Activated CD8-positive, alpha-beta memory T cell treated with anti-CD3 and anti-CD28 coated beads, Interleukin-2, amount 50 U/mL, for 1 hour (primary cell): ENCODE results near the gene PRLR.

Source experiments
- DNase-seq: peaks from one replicate; pipeline ENCODE4 v3.0.0-alpha.2; 2020; ENCODE audit errors: extremely low read depth

PRLR gene

GRCh38 chr5:35233601-35234000 is 3.3 kb upstream of the PRLR start:
- no peak for DNase-seq

- DNase-seq, result no peak
Measured at GRCh38 chr5:35233121-35233520, 2.8 kb upstream of the PRLR start.

GRCh38 chr5:35232124-35232523 is 1.8 kb upstream of the PRLR start:
- no peak for DNase-seq

DNA sequence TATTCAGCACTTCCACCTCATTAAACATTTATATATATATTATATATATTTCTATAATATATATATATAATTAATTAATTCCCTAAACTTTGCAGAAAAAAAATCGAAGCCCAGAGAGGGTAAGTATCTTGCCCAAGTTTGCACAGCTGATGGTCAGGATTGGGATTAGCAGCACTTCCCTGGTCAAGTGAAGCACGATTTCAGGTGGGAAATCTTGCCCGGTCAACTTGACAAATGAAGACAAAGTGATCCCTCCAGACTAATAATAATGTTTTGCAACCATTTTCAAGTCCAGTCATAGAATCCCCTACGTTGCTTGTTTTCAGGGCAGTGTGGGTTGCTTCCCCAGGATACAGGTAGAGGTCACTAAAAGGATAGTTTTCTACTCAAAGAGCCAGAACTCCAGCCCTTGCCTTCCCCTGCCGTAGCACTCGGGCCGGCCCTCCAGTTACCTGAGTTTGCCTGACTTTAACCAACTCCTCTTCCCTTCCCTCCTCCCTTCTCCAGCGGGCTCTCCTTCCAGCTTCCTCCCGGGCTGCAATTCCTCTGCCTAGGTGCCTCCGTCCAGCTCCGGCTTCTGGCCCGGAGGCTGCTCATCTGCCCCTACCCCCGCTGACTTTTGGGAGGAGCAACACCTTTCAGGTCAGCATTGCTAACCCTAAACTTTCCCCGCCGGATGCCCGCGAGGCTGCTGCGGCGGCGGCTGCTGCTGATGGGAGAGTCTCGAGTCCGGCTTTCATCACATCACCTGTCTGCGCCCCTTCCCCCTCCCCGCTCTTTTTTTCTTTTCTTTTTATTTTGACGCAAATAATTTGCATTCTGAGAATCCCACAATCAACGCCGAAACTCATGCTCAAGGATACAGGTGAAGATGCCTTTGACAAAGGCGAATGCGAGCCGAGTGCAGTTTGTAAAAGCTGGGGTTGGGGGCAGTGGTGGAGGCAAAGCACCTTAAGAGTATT is 930 bp downstream of the PRLR start:
- no peak for DNase-seq

GRCh38 chr5:35228310-35228709 is 2.0 kb downstream of the PRLR start:
- no peak for DNase-seq

- no peak for DNase-seq
Measured at GRCh38 chr5:35227720-35228119, 2.6 kb downstream of the PRLR start.

DNA sequence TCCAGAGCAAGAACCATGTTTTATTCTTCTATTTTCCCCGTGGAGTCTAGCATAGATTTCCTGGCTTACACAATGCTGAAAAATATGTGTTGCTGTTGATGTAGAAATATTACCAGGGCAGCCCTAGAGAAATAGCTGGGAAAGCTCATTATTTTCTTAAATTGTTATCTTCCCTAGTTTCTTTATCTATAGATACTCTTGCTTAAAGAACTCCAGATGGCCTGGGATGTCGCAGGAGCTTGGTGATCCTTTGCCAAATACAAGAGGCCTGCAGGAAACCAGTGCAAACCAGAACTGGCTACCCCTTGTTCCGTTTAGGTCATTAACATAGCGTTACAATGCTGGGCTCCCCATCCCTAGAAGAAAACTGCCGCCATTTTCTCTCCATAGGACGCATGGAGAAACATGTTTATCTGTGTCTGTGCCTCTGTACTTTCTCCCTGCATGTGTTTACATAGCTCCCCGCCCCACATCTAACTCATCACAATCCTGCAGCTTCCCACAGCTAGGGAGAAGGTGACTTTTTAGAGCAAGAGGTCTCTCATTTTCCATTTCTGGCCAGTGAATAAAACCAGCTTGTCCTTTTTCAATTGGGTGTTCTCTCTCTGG is 6.4 kb downstream of the PRLR start:
- DNase-seq, result no peak

- DNase-seq, result no peak
Measured at GRCh38 chr5:35220967-35221366, 9.3 kb downstream of the PRLR start.

DNA sequence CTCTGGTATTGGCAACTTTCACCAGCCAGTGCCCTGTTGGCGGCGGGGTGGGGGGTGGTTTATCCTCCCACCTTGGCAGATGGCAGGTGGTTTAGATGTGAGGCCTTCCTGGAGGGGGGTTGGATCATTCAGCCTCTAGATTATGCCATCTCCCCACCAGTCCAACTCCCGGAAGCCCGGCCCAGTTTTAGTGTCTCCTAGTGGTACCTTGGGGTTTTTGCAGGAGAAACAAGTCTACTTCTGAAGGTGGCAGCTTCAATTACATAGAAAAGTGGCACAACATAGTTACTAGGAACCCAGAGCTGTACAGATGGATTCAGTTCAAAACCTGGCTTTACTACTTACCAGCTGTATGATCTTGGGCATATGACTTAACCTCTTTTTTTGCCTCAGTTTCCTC is 11.3 kb downstream of the PRLR start:
- DNase-seq, result no peak

DNA sequence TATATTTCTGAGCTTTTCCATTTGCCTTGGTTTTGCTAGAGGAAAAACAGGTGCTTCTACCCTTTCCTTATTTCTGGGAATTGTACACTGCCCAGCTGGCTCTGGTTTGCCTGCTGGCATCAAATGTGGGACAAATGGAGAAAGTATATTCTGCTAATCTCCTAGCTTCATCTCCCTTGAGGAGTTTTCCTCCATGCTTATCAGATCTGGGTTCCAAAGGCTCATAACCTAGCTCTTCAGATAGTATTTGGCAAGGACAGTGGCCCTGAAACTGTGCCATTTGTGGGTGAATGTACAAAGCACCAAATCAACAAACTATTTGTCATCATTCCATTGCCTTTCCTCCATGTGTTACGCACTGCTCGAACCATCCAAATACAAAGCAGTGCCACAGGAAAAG is 16.2 kb downstream of the PRLR start:
- DNase-seq, result no peak

DNA sequence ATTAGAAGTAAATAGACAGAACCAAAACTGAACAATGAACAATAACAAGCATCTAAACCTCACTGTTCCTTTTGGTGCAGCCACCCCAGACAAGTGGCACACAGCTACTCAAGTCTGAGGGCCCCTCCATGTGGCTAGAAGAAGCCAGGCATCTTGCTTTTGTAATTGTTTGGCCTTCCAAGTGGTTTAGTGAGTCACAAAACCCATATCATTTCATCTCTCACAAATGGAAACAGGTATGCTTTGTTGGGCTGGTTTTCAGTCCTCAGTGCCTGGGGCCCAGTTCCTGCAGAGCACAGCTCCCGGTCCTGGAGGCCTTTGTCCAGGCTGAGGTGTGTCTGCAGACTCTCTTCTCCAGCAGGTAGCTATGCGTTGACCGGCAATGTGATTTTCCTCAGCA is 16.7 kb downstream of the PRLR start:
- no peak for DNase-seq

GRCh38 chr5:35212122-35212982 is 17.9 kb downstream of the PRLR start:
- no peak for DNase-seq

DNA sequence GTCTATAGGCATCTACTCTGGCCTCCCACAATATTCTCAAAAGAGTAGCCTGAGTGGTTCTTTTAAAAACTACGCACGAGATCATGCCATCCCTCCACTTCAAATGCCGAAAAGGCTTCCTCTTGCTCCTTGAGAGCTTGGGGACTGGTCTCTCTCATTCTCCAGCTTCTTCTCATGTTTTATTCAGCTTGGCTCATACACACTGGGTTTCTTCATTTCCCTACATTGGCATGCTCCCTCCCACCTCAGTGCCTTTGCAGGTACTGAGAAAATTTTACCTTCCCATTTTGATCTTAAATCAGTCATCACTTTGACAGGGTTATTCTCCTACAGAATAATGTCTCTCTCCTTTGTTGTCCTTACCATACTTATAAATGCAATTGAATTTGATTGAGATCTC is 20.4 kb downstream of the PRLR start:
- no peak for DNase-seq

DNA sequence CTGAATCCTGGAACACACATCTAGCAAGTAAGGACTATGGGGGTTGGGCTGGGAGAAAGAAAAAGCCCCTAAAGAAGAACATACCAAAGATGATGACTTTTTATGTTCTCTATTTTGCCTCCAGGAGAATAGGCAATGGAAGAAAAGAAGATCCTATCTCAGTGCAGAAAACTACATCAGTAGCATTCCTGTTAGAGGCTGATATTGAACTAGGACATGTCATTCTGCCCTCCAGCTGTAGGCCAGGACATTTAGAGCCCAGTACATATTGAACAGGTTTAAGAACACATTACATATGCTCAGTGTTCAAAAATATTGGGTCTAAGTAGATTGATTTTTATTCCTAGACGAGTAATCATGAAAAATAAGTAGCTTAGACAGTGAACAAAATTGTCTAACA is 24.7 kb downstream of the PRLR start:
- no peak for DNase-seq

- no peak for DNase-seq
Measured at GRCh38 chr5:35205186-35205585, 25.1 kb downstream of the PRLR start.

GRCh38 chr5:35203403-35203802 is 26.9 kb downstream of the PRLR start:
- DNase-seq, result no peak

DNA sequence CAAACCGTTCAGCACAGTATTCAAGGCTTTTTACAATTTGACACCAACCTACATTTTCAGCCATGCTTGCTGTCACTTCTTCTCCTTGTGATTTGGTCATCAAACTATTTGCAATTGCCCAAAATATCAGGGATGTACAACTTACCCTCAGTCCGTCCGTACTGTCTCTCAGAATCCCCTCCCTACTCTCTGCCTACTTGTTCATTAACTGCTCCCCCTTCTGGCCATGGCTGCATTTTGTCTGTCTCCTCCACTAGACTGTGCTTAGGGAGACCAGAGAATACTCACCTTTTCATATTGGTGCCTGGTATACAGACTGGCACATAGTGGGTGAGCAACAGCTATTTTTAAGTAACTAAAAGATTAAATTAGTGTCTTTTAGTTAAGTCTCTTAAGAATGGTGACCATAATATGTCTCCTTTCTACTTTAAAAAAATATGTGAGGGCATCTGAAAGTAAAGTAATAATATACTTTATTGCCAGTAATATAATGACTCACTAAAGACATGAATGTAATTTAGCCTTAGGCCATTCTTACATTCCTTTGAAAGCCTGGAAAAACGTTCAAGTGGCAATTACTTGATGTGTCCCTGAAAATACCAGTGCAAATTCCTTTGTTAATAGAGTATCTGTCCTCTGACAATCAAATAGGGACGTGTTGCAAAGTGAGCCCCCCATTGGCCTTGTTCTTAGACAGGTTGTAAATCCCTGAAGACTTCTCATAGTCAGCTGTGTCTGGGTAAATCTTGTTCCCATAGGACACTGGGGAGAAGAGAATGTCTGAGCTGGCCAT is 27.8 kb downstream of the PRLR start:
- DNase-seq, result no peak

DNA sequence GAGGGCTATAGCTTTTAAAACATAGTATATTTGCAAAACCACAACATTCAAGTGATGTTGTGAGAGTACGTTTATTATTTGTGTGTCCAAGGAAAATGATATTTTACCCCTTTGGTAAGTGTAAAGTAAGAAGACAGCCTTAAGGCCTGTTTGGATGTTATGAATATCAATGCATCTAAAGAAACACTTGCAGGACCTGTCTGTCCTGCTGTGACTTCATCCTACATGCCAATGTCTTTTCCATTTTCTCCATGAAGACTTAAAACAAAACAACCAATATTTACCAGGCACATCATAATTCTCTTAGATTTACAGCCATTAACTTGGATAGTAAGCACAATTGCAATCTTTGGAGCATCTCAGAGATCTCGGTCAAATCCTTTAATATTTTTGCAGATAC is 29.0 kb downstream of the PRLR start:
- no peak for DNase-seq

DNA sequence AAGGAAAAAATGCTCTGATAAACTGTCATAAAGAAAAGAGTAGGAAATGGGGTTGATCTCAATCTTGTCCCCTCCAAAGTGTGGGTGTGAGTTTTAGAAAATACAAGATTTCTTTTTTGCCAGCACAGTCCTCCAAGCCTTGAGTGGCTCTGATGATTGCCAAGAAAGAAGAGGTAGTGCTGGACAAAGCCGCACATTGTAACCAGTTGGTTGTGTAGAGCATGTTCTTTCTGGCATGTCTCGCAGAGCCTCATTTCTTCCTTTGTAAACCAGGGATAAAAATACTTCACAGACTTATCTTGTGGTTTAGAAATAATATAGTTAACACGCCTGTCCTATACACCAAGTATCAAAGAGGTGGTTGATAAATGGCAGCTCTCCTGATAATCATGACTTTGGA is 30.4 kb downstream of the PRLR start:
- DNase-seq, result no peak

DNA sequence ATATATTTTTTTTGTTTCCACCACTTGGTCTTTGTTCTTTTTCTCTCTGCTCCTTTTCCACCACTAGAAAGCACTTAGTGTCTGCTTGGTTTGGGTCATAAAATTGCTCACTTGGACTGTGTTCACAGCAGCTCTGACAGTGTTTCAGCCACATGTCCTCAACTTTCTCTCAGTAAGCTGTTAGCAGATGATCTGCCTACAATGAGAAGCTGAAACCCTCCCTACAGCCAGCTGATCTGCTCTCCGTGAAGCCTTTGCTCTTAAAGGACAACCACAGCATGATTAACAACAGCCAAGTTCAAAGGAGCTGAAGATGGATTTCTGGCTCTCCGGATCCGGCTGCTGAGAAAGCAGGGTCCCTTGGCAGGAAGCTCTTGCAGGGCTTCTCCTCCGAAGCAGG is 31.6 kb downstream of the PRLR start:
- DNase-seq, result no peak

DNA sequence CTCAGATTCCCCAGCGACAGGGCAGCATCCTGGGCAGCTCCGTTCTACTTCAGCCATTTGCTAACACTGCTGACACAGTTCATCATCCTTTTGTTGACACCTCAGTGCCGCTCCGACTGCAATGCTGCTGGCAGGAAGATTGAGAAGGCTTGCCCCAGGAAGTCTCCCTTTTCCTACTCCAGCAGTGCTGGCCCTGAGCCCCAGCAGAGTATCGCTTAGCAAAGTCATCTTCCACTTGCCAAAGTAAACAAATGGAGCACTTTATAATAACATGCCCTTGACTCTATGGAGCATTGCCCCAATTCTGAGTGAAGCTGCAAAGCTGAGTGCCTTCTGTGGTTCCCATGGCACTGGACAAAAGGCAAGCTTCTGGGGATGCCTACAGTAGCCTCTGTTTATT is 32.2 kb downstream of the PRLR start:
- no peak for DNase-seq

GRCh38 chr5:35197351-35197750 is 32.9 kb downstream of the PRLR start:
- no peak for DNase-seq
